Motor neuron (in vitro differentiated cells): Measurements from ENCODE around the gene NKAIN4. TPM values are rescaled to one million over a fixed set of nuclear protein-coding genes. Genes with fewer than 3 reads are reported as not detected.

Source experiments
- ATAC-seq, 8 experiments: fragments of 200-7000 bp; cut with Tn5 transposase; replicated peaks in 6 of 8; 2 replicates each; pipeline ENCODE4 v1.8.0; 2021; ENCODE audit warnings: mild to moderate bottlenecking in 8 of 8, moderate library complexity in 8 of 8
- H3K27ac ChIP-seq, 2 donors: fragments of 250-450 bp; sonication (Bioruptor Pico); 2 replicates each; pipeline ENCODE4 v1.9.0; 2021; ENCODE audit warnings: antibody characterized with exemption in 2 of 2, mild to moderate bottlenecking in 2 of 2, moderate library complexity in 1 of 2
- H3K4me1 ChIP-seq, 2 donors: fragments of 250-450 bp; sonication (Bioruptor Pico); replicated peaks in 1 of 2; 2 replicates each; pipeline ENCODE4 v1.6.1; 2021; ENCODE audit warnings: antibody characterized with exemption in 2 of 2, mild to moderate bottlenecking in 2 of 2, moderate library complexity in 1 of 2
- H3K4me3 ChIP-seq, 5 donors: fragments of 250-450 bp; sonication (Bioruptor Pico); 2 replicates each; pipeline ENCODE4 v1.9.0; 2021; ENCODE audit warnings: antibody characterized with exemption in 5 of 5, mild to moderate bottlenecking in 5 of 5, moderate library complexity in 4 of 5
- WGBS, 10 experiments: fragments of 450-650 bp; shearing (Covaris generic); methylation state at CpG; one replicate each; pipeline ENCODE4 v1.0.0; 2022; 5-methylcytosine and 5-hydroxymethylcytosine counted together
- in situ Hi-C, 9 experiments: fragments of 400-800 bp; cut with MboI; loops; one replicate each; pipeline ENCODE4 v1.15.0; 2021; ENCODE audit warnings: low sequenced_read_pairs in 9 of 9, low pct_unique_long_range_greater_than_20kb in 2 of 9; ENCODE audit not compliant: unreplicated experiment in 9 of 9
- total RNA-seq, 8 experiments: library from RNA; unstranded; fragments of 300-600 nt; gene quantifications; 2 replicates each; pipeline versions ENCODE4 v1.2.3 to v1.2.4, GENCODE V29; 2022

The NKAIN4 gene
- total RNA-seq, 8 experiments from 2014 or later: 0.31 to 102 (median 18.5) TPM

- ATAC-seq: no peak
- WGBS, 10 experiments: 80 to 100% (median 100%) methylated on average over 1 to 4 of the region's 5 CpGs; no CpG with 5 or more reads in 3 of the 10 experiments
- in situ Hi-C loops: no loop called here
- no peak overlapping the region for H3K4me3 ChIP-seq
- H3K27ac ChIP-seq: no peak overlapping the region
- H3K4me1 ChIP-seq: peaks cover 16 to 17% of the 10 kb centered on the region in 2 donors
These were observed 41.5 kb downstream of the NKAIN4 start for GRCh38 chr20:63212792-63213191.

- ATAC-seq: no peak
- WGBS, 10 experiments: 50 to 100% (median 100%) methylated on average over 1 to 4 of the region's 5 CpGs; no CpG with 5 or more reads in 4 of the 10 experiments
- in situ Hi-C loops: no loop called here
- H3K4me3 ChIP-seq: no peak overlapping the region
- peaks cover 16 to 17% of the 10 kb centered on the region in 2 donors for H3K4me1 ChIP-seq
- no peak overlapping the region for H3K27ac ChIP-seq
These were observed 41.9 kb downstream of the NKAIN4 start for GRCh38 chr20:63212393-63212730.

- H3K4me3 ChIP-seq: no peak overlapping the region
- in situ Hi-C loops: no loop called here
- H3K4me1 ChIP-seq: peaks cover 7 to 8% of the 10 kb centered on the region in 2 donors
- ATAC-seq: no peak
- no peak overlapping the region for H3K27ac ChIP-seq
- WGBS, 10 experiments: 60 to 100% (median 92%) methylated on average over 1 to 4 of the region's 11 CpGs; no CpG with 5 or more reads in 2 of the 10 experiments
These were observed 44.2 kb downstream of the NKAIN4 start for GRCh38 chr20:63210011-63210605.

- 60 to 100% (median 94%) methylated on average over 1 to 6 of the region's 6 CpGs; no CpG with 5 or more reads in 3 of the 10 experiments for WGBS, 10 experiments
- H3K4me1 ChIP-seq: no peaks in the 10 kb centered on the region
- in situ Hi-C loops: no loop called here
- H3K4me3 ChIP-seq: no peak overlapping the region
- H3K27ac ChIP-seq: no peak overlapping the region
- no peak for ATAC-seq
These were observed 45.8 kb downstream of the NKAIN4 start for GRCh38 chr20:63208346-63208909.

GRCh38 chr20:63206878-63207277 lies 47.4 kb downstream of the NKAIN4 start:
- in situ Hi-C loops: no loop called here
- no peaks in the 10 kb centered on the region for H3K4me1 ChIP-seq
- H3K27ac ChIP-seq: no peak overlapping the region
- peak in 5 of 8 experiments; percentile 11 to 71 (median 13) for ATAC-seq
- WGBS, 10 experiments: 80 to 95% (median 80%) methylated on average over 1 to 4 of the region's 11 CpGs; no CpG with 5 or more reads in 3 of the 10 experiments
- H3K4me3 ChIP-seq: no peak overlapping the region

GRCh38 chr20:63205896-63206295 lies 48.4 kb downstream of the NKAIN4 start:
- H3K4me3 ChIP-seq: no peak overlapping the region
- in situ Hi-C loops: no loop called here
- 80 to 100% (median 89%) methylated on average over 1 to 5 of the region's 10 CpGs; no CpG with 5 or more reads in 4 of the 10 experiments for WGBS, 10 experiments
- H3K27ac ChIP-seq: no peak overlapping the region
- no peak for ATAC-seq
- no peaks in the 10 kb centered on the region for H3K4me1 ChIP-seq

- H3K4me3 ChIP-seq: no peak overlapping the region
- H3K4me1 ChIP-seq: no peaks in the 10 kb centered on the region
- no peak overlapping the region for H3K27ac ChIP-seq
- in situ Hi-C loops: no loop called here
- peak in 2 of 8 experiments; percentile 9 to 19 for ATAC-seq
- 96 to 100% methylated on average over 3 to 4 of the region's 5 CpGs; no CpG with 5 or more reads in 8 of the 10 experiments for WGBS, 10 experiments
These were observed 49.9 kb downstream of the NKAIN4 start for GRCh38 chr20:63204362-63204761.

GRCh38 chr20:63202811-63203526 lies 51.3 kb downstream of the NKAIN4 start:
- WGBS, 10 experiments: 97 to 100% (median 100%) methylated on average over 1 to 6 of the region's 29 CpGs; no CpG with 5 or more reads in 4 of the 10 experiments
- in situ Hi-C loops: no loop called here
- peak in 4 of 8 experiments; percentile 13 to 41 (median 25) for ATAC-seq
- H3K4me3 ChIP-seq: no peak overlapping the region
- H3K27ac ChIP-seq: no peak overlapping the region
- H3K4me1 ChIP-seq: peaks cover 0 to 5% of the 10 kb centered on the region in 2 donors

- ATAC-seq: no peak
- H3K4me3 ChIP-seq: no peak overlapping the region
- peaks cover 0 to 6% of the 10 kb centered on the region in 2 donors for H3K4me1 ChIP-seq
- in situ Hi-C loops: no loop called here
- WGBS, 10 experiments: 40 to 100% (median 89%) methylated on average over 1 to 4 of the region's 17 CpGs; no CpG with 5 or more reads in 5 of the 10 experiments
- H3K27ac ChIP-seq: no peak overlapping the region
These were observed 52.2 kb downstream of the NKAIN4 start for GRCh38 chr20:63202021-63202420.

- in situ Hi-C loops: loop anchor here in 2 of 9 experiments (25.0 kb wide), 1 partner anchor 136 kb away; no protein-coding TSS in a partner anchor
- WGBS, 10 experiments: 37 to 100% (median 92%) methylated on average over 1 to 5 of the region's 7 CpGs
- ATAC-seq: no peak
- Histone ChIP-seq H3K4me3 (no peak overlapping the region), H3K4me1 (peaks cover 0 to 9% of the 10 kb centered on the region in 2 donors), H3K27ac (no peak overlapping the region)
These were observed 55.7 kb downstream of the NKAIN4 start for GRCh38 chr20:63198606-63199005.

GRCh38 chr20:63196768-63197470 lies 57.3 kb downstream of the NKAIN4 start:
- ATAC-seq: peak; percentile 11 to 88 (median 78)
- no peak overlapping the region for H3K27ac ChIP-seq

GRCh38 chr20:63194797-63195173 lies 59.5 kb downstream of the NKAIN4 start:
- in situ Hi-C loops: loop anchor here in 2 of 9 experiments (25.0 kb wide), 1 partner anchor 132 kb away; no protein-coding TSS in a partner anchor
- whole genome bisulfite sequencing, 10 experiments: 28 to 100% (median 100%) methylated on average over 1 to 4 of the region's 4 CpGs; no CpG with 5 or more reads in 1 of the 10 experiments
- ATAC-seq: peak in 3 of 8 experiments; percentile 45 to 63 (median 58)
- Histone ChIP-seq H3K4me3 (no peak overlapping the region), H3K4me1 (peaks cover 0 to 9% of the 10 kb centered on the region in 2 donors), H3K27ac (no peak overlapping the region)

More at GRCh38 chr20:63196768-63197470, 57.3 kb downstream of the NKAIN4 start:
- in situ Hi-C loops: loop anchor here in 2 of 9 experiments (25.0 kb wide), 1 partner anchor 135 kb away; no protein-coding TSS in a partner anchor
- Histone ChIP-seq H3K4me1 (peaks cover 0 to 9% of the 10 kb centered on the region in 2 donors), H3K4me3 (no peak overlapping the region)
- WGBS, 10 experiments: 60 to 100% (median 90%) methylated on average over 1 to 3 of the region's 9 CpGs; no CpG with 5 or more reads in 3 of the 10 experiments
